Amniotic epithelial cell (primary cell): Measurements from ENCODE around the gene LZTFL1.

Source experiments
- DNase-seq: peaks from one replicate; pipeline ENCODE4 v3.0.0-alpha.2; 2010; ENCODE audit warnings: low read depth

Gene LZTFL1

GRCh38 chr3:45785605-45786150 is 56.2 kb downstream of the LZTFL1 start:
- no peak for DNase-seq

GRCh38 chr3:45783667-45784066 is 58.3 kb downstream of the LZTFL1 start:
- DNase-seq, result no peak

- DNase-seq, result no peak
Measured at GRCh38 chr3:45782381-45782780, 59.5 kb downstream of the LZTFL1 start.

DNA sequence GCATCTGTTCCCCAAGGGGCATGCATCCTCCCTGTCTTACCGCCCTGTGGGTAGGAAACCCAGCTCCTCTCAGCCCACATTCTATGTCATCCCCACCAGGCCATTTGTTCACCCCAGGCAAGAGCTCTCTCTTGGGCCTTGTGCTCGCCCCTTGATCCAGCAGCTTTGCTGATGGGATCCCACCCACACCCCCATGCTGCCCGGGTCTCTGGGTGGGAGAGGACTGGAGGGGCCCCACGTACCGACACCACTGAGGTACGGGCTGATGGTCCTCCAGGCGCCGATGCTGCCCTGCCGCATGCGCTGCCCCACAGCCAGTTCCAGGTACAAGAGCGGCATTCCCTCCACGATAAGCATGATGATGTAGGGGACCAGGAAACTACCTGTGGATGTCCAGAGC is 60.1 kb downstream of the LZTFL1 start:
- DNase-seq, result no peak

DNA sequence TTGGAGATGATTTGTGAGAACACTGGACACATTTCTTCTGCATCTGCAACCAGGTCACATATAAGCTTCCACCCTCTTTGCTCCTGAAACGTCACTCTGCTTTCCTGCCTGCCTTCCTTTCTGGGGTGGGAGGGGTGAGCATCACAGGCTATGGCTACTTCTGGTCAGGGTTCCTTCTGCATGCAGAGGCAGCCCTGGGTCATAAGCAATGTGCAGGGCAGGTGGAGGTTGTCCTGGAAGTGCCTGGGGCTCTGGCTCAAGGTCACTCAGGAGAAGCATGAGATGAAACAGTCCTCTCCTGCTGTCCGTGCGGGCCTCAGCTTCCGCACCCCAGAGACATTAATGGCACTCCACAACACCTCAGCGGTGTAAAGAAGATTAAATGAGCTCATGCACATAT is 60.6 kb downstream of the LZTFL1 start:
- DNase-seq, result no peak

- DNase-seq, result no peak
Measured at GRCh38 chr3:45779746-45780735, 61.9 kb downstream of the LZTFL1 start.

GRCh38 chr3:45778761-45779201 is 63.1 kb downstream of the LZTFL1 start:
- DNase-seq, result no peak

DNA sequence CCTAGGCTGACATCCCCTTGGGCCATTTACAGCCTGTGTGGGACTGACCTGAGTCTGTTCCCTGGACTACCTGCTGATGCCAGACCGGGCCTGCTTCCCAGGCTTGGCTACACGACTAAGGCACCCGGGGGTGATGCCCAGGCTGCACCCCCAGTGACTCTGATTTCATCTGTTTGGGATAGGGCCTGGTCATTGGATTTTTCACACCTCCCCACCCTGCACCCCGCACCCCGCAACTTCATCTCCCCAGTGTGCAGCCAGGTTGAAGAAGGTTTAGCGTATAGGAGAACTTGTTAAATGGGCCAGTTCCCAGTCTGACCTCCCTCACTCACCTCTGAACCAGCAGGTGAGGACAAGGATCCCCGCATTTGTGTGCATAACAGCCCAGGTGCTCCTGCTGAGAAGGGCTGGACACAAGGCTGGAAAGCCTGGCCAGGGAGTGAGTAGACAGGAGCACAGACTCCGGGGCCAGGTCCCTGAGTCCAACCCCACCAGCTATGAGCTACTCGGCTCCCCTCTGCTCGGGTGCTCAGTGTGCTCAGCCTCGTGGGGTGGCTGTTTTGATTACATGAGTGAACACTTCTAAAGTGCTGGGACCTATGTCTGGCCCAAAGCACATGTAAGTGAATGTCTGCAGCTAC is 64.1 kb downstream of the LZTFL1 start:
- DNase-seq, result no peak

DNA sequence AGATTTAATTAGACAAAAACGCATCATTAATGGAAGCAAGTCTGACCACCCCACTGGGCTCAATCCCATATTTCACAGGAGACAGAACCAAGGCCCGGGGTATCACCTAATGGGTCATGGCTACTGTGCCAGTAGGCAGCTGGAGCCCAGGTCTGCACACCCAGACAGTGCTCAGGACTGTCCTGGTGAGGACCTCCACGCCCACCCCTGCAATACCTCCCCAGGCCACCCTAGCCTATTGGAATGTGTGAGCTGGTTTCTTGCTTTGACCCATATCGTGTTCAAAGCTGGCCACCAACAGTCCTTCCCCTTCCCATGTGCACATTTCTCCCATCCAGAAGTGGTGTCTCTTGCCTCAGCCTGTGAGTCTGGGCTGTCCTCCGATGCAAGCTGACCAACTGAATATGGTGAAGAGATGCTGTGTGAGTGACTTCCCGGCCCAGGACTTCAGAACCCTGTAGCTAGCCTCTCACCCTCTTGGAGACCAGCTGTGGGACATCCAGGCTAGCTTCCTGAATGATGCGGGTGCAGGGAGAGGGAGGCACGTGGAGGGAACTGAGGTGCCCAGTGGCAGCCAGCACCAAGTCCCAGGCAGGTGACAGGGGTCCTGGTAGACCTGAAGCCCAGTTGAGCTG is 64.7 kb downstream of the LZTFL1 start:
- no peak for DNase-seq

- no peak for DNase-seq
Measured at GRCh38 chr3:45776611-45777010, 65.3 kb downstream of the LZTFL1 start.

GRCh38 chr3:45776301-45776595 is 65.7 kb downstream of the LZTFL1 start:
- DNase-seq, result no peak

- DNase-seq, result no peak
Measured at GRCh38 chr3:45775571-45776300, 66.2 kb downstream of the LZTFL1 start.

DNA sequence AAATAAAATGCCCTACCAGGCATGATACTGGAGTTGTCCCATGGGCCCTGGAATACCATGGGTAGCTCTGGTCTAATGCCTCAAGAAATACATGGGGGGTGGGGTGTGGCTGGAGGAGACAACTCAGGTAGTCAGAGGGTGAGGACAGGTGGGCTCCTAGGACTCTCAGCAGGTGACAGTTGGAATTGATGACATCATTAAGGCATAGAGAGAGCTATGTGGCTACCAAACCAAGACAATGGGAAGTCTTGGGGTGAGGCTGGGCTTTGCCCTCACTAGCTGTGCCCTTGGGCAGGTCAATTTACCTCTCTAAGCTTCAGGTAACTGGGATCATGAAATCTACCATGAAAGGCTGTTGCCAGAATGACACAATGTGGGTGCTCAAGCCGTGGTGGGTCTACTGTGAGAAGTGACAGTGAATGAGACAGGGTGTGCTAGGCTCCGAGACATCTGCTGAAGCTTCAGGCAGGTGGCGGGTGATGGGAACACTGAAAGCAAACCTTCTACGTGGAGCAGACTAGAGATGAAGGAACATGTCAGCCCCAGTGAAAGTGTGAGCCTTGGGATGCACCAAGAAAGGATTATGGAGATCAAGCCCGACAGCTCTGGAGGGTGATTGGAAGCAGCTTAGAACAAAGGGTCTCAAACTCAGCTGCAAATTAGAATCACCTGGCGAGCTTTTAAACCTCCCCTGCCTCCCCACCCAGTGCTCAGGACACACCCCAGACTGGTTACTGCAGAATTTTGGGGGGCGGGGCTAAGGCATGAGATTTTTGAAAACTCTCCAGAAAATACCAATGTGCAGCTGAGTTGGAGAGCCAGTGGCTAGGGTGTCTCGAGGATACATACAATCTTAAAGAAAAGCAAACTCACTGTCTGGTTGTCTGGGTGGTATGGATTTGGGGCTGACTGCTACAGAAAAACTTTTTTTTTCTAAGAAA is 67.1 kb downstream of the LZTFL1 start:
- DNase-seq, result no peak

DNA sequence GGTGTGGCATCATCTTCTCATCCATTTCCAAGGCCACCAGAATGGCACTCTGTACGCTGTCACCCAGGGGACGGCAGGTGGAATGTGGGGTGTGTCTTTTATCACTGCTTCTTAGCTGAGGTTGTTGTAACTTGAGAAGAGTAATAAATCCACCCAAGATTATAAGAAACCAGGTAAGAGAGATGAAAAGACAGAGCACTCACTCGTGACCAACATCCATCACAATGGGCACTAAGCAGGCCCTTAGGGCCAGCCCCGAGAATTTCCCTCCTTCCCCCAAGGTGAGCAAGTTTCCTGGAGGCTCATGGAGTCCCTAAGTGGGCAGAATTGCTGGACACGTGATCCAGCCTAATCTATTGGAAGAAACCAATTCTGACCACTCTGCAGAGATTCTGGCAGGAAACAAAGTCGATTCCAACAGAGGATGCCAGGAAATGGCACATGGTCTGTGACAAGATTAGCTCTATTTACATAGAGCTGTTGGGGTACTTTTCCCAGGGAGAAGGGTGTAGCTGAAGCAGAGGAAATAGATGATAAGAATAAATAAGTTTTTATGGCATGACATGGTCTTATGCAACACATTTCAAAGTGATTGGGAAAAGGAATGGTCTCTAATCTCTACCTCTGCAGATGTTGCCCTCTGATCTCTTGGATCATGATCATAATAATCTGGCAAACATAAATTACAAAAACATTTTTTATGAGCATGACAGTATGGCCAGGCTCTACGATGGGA is 68.0 kb downstream of the LZTFL1 start:
- no peak for DNase-seq
